Keratinocyte (primary cell): ENCODE data around the gene PCAT6. TPM values are rescaled to one million over a fixed set of nuclear protein-coding genes. Genes with fewer than 3 reads are reported as not detected.

ENCODE experiments used
- DNase-seq: peaks from one replicate; pipeline ENCODE4 v3.0.0-alpha.2; 2011; ENCODE audit warnings: low read depth, missing footprints, low spot score
- FAIRE-seq: peaks from 2 replicates; lab custom pipeline; 2011; peaks lifted over from hg19 to GRCh38; lab: Jason Lieb, UNC
- H2AFZ ChIP-seq: 2 replicates; pipeline ENCODE4 v1.6.0; 2012; ENCODE audit warnings: low read length, control low read depth, inconsistent platforms; ENCODE audit not compliant: control insufficient read depth
- H3K27ac ChIP-seq: 2 replicates; pipeline ENCODE4 v1.5.1; 2011; ENCODE audit warnings: low read length; ENCODE audit not compliant: control insufficient read depth, insufficient read depth
- H3K27me3 ChIP-seq: 3 replicates; pipeline ENCODE4 v1.6.0; 2011; ENCODE audit warnings: low read length; ENCODE audit not compliant: control insufficient read depth, insufficient read depth; ENCODE audit errors: extremely low read depth
- H3K36me3 ChIP-seq, 2 experiments: 2 replicates in 1 of 2; 3 replicates in 1 of 2; pipeline ENCODE4 v1.5.1; 2011; ENCODE audit warnings: low read length in 2 of 2, mild to moderate bottlenecking in 1 of 2; ENCODE audit not compliant: control insufficient read depth in 2 of 2, insufficient read depth in 2 of 2; ENCODE audit errors: extremely low read depth in 1 of 2
- H3K4me1 ChIP-seq: 3 replicates; pipeline ENCODE4 v1.5.1; 2011; ENCODE audit warnings: low read length; ENCODE audit not compliant: control insufficient read depth, insufficient read depth; ENCODE audit errors: extremely low read depth
- H3K4me2 ChIP-seq: 3 replicates; pipeline ENCODE4 v1.6.0; 2011; ENCODE audit warnings: low read depth, low read length; ENCODE audit not compliant: control insufficient read depth, insufficient read depth; ENCODE audit errors: extremely low read depth
- H3K4me3 ChIP-seq, 3 experiments: fragments of 200-600 bp in 1 of 3; sonication (generic) in 1 of 3; 2 replicates in 2 of 3; 3 replicates in 1 of 3; pipeline ENCODE4 v1.5.1; 2011 to 2016; ENCODE audit warnings: low read length in 3 of 3, mild to moderate bottlenecking in 3 of 3, control low read depth in 2 of 3, inconsistent platforms in 1 of 3, low read depth in 1 of 3, mixed read lengths in 1 of 3, mixed run types in 1 of 3, moderate library complexity in 1 of 3; ENCODE audit not compliant: control insufficient read depth in 2 of 3, insufficient read depth in 2 of 3; ENCODE audit errors: extremely low read depth in 1 of 3
- H3K79me2 ChIP-seq: 2 replicates; pipeline ENCODE4 v1.6.0; 2012; ENCODE audit warnings: low read length; ENCODE audit not compliant: control insufficient read depth, insufficient read depth
- H3K9ac ChIP-seq: 3 replicates; pipeline ENCODE4 v1.6.0; 2011; ENCODE audit warnings: low read length; ENCODE audit not compliant: control insufficient read depth, insufficient read depth; ENCODE audit errors: extremely low read depth
- H3K9me1 ChIP-seq: 3 replicates; pipeline ENCODE4 v1.6.0; 2011; ENCODE audit warnings: low read length; ENCODE audit not compliant: control insufficient read depth, insufficient read depth; ENCODE audit errors: extremely low read depth
- H3K9me3 ChIP-seq: 2 replicates; pipeline ENCODE4 v1.5.1; 2012; ENCODE audit warnings: low read depth, low read length; ENCODE audit not compliant: control insufficient read depth
- H4K20me1 ChIP-seq: 3 replicates; pipeline ENCODE4 v1.6.0; 2011; ENCODE audit warnings: low read length; ENCODE audit not compliant: control insufficient read depth, insufficient read depth; ENCODE audit errors: extremely low read depth
- CTCF ChIP-seq, 3 experiments: IDR thresholded peaks in 1 of 3; conservative IDR thresholded peaks in 1 of 3; optimal IDR thresholded peaks in 1 of 3; 2 replicates in 2 of 3; 3 replicates in 1 of 3; pipeline versions ENCODE3 to v1.5.1; 2011; ENCODE audit warnings: low read length in 3 of 3, mild to moderate bottlenecking in 3 of 3, moderate library complexity in 2 of 3, control low read depth in 1 of 3, inconsistent platforms in 1 of 3; ENCODE audit not compliant: insufficient read depth in 2 of 3; ENCODE audit errors: extremely low read depth in 1 of 3
- EZH2 ChIP-seq: IDR thresholded peaks from one replicate; pipeline ENCODE4 v1.6.1; 2012; ENCODE audit warnings: inconsistent platforms, mild to moderate bottlenecking, low read length, moderate library complexity
- dilution Hi-C: fragments of 300-500 bp; cut with MboI; formaldehyde crosslinking; loops from one replicate; pipeline ENCODE4 v1.7.0; 2020; ENCODE audit warnings: low sequenced_read_pairs; ENCODE audit not compliant: extremely low pct_ligation_motif_present
- polyA plus RNA-seq, 5 experiments: library from polyadenylated mRNA; depleted of rRNA in 3 of 5; stranded (reverse) in 3 of 5; stranded (forward) in 1 of 5; unstranded in 1 of 5; fragments of >200 nt; gene quantifications; 1 replicate in 1 of 5; 2 replicates in 3 of 5; 3 replicates in 1 of 5; pipeline versions ENCODE4 v1.2.1 to v1.2.3, GENCODE V29; 2011 to 2012; ENCODE audit warnings: missing spikeins in 2 of 5, low read depth in 1 of 5, low replicate concordance in 1 of 5

The PCAT6 gene
- polyA plus RNA-seq, 1 donor (not counting 4 experiments of a cell fraction or from before 2014, with no cell fraction given): 1.6 TPM

GRCh38 chr1:202835548-202836072, 24.9 kb downstream of the PCAT6 start:
- dilution Hi-C loops: no loop called here
- H4K20me1 ChIP-seq: no peaks in the 10 kb centered on the region
- peak overlapping the region; percentile 76 for H3K4me2 ChIP-seq
- H3K9me1 ChIP-seq: no peaks in the 10 kb centered on the region
- no peak overlapping the region for H3K27ac ChIP-seq
- no peaks in the 10 kb centered on the region for H3K9me3 ChIP-seq
- FAIRE-seq: no peak
- H2AFZ ChIP-seq: peak overlapping the region; percentile 64
- no peak for DNase-seq
- no peak overlapping the region for H3K4me3 ChIP-seq
- peaks cover 38% of the 10 kb centered on the region for H3K4me1 ChIP-seq
- no peak for TF ChIP-seq EZH2
- TF ChIP-seq CTCF (optimal IDR thresholded peaks at IDR 0.05 in 1 of 3, IDR thresholded peaks at IDR 0.05 in 1 of 3, conservative IDR thresholded peaks at IDR 0.05 in 1 of 3; ENCODE audit: extremely low read depth in 1 of 3, insufficient read depth in 2 of 3, low read length in 3 of 3): no peak
- no peaks in the 10 kb centered on the region for H3K36me3 ChIP-seq
- H3K27me3 ChIP-seq: no peaks in the 10 kb centered on the region
- no peaks in the 10 kb centered on the region for H3K79me2 ChIP-seq
- no peak overlapping the region for H3K9ac ChIP-seq

DNA sequence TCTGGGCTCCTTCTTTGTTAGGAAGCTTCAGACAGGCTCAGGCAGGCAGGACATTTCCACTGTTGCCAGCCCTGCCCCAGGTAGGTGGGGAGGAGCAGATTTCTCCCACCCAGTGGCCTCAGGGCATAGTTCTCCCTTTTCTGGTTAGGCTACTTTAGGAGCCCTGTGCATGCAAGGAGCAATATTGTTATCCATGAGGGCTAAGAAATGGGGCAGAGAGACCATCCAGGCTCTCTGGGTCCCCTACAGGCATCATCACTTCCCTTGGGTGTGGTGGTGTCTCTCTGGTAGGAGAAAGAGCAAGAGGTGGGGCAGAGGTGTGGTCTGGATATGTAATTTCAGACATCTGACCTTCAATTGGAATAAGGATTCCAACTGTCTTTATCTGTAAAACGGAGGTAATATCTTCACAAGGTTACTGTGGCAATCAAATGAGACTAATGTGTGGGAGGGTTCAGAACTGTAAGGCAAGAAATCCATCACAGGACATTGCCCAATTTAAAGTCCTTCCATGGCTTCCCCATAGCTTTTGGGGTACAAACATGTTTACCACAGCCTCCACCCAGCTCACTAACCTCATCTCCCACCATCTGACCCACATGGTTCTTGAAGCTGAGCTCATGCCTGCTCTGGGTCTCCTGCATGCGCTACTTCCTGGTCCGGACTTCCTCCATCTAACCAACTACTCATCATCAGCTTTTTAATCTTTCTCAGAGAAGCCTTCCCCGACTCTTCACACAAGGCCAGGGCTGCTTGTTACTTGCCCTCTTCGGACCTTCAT, 26.1 kb downstream of the PCAT6 start:
- dilution Hi-C loops: no loop called here

More for the DNA sequence above, 26.1 kb downstream of the PCAT6 start:
- no peaks in the 10 kb centered on the region for H3K9me3 ChIP-seq
- H3K36me3 ChIP-seq: no peaks in the 10 kb centered on the region
- peaks cover 38% of the 10 kb centered on the region for H3K4me1 ChIP-seq
- FAIRE-seq: peak; percentile 75
- DNase-seq: no peak
- H3K79me2 ChIP-seq: no peaks in the 10 kb centered on the region
- no peaks in the 10 kb centered on the region for H4K20me1 ChIP-seq
- peak overlapping the region; percentile 1 for H3K27ac ChIP-seq
- TF ChIP-seq CTCF (optimal IDR thresholded peaks at IDR 0.05 in 1 of 3, IDR thresholded peaks at IDR 0.05 in 1 of 3, conservative IDR thresholded peaks at IDR 0.05 in 1 of 3; ENCODE audit: extremely low read depth in 1 of 3, insufficient read depth in 2 of 3, low read length in 3 of 3) (no peak), EZH2 (no peak)
- no peaks in the 10 kb centered on the region for H3K9me1 ChIP-seq
- H3K4me3 ChIP-seq: no peak overlapping the region
- peak overlapping the region; percentile 53 for H2AFZ ChIP-seq
- no peak overlapping the region for H3K9ac ChIP-seq
- H3K4me2 ChIP-seq: peak overlapping the region; percentile 76
- H3K27me3 ChIP-seq: no peaks in the 10 kb centered on the region
